SJSA1 (cell line): Measurements from ENCODE around the gene PARK7. TPM values are rescaled to one million over a fixed set of nuclear protein-coding genes. Genes with fewer than 3 reads are reported as not detected.

Experiments used
- DNase-seq, 2 experiments: peaks; one replicate each; pipeline ENCODE4 v3.0.0-alpha.2; 2015 to 2020; ENCODE audit warnings: low spot score in 2 of 2, low read depth in 1 of 2
- H3K27ac ChIP-seq: fragments of 250-450 bp; sonication (Bioruptor Pico); 2 replicates; pipeline ENCODE4 v1.5.1; 2020; ENCODE audit warnings: mild to moderate bottlenecking, moderate library complexity
- H3K27me3 ChIP-seq: fragments of 250-450 bp; sonication (Bioruptor Pico); replicated peaks from 2 replicates; pipeline ENCODE4 v1.5.1; 2020; ENCODE audit warnings: mild to moderate bottlenecking, moderate library complexity
- H3K36me3 ChIP-seq: fragments of 250-450 bp; sonication (Bioruptor Pico); 2 replicates; pipeline ENCODE4 v1.5.1; 2020; ENCODE audit warnings: mild to moderate bottlenecking
- H3K4me1 ChIP-seq: fragments of 250-450 bp; sonication (Bioruptor Pico); replicated peaks from 2 replicates; pipeline ENCODE4 v1.6.1; 2021; ENCODE audit warnings: mild to moderate bottlenecking
- H3K4me3 ChIP-seq: fragments of 250-450 bp; sonication (Bioruptor Pico); 2 replicates; pipeline ENCODE4 v1.5.1; 2020; ENCODE audit warnings: mild to moderate bottlenecking
- H3K9me3 ChIP-seq: fragments of 250-450 bp; sonication (Bioruptor Pico); replicated peaks from 2 replicates; pipeline ENCODE4 v1.5.1; 2020; ENCODE audit warnings: mild to moderate bottlenecking
- total RNA-seq: library from RNA; depleted of rRNA; stranded (reverse); fragments of >200 nt; shearing (Covaris generic); gene quantifications from 2 replicates; pipeline ENCODE4 v1.2.3, GENCODE V29; 2014

The PARK7 gene
- total RNA-seq, 1 experiment from 2014 or later, result 436 TPM

GRCh38 chr1:8002329-8002910 lies 40.9 kb downstream of the PARK7 start:
- Histone ChIP-seq H3K36me3 (peaks cover 12% of the 10 kb centered on the region), H3K27me3 (no peaks in the 10 kb centered on the region), H3K4me3 (no peak overlapping the region), H3K9me3 (no peaks in the 10 kb centered on the region), H3K27ac (no peak overlapping the region), H3K4me1 (peaks cover 33% of the 10 kb centered on the region)
- DNase-seq, result no peak

GRCh38 chr1:8002921-8003320 lies 41.4 kb downstream of the PARK7 start:
- no peak for DNase-seq
- no peak overlapping the region for H3K4me3 ChIP-seq
- H3K27ac ChIP-seq, result no peak overlapping the region

GRCh38 chr1:8003438-8004112 lies 42.1 kb downstream of the PARK7 start:
- no peaks in the 10 kb centered on the region for H3K27me3 ChIP-seq
- H3K36me3 ChIP-seq, result peaks cover 12% of the 10 kb centered on the region
- no peak overlapping the region for H3K4me3 ChIP-seq
- H3K4me1 ChIP-seq, result peaks cover 33% of the 10 kb centered on the region
- H3K9me3 ChIP-seq, result no peaks in the 10 kb centered on the region
- H3K27ac ChIP-seq, result peak overlapping the region; percentile 81; the same call in 1 of the 2 replicates
- DNase-seq, result no peak

More at GRCh38 chr1:8002921-8003320, 41.4 kb downstream of the PARK7 start:
- Histone ChIP-seq H3K4me1 (peaks cover 33% of the 10 kb centered on the region), H3K27me3 (no peaks in the 10 kb centered on the region), H3K36me3 (peaks cover 12% of the 10 kb centered on the region), H3K9me3 (no peaks in the 10 kb centered on the region)

GRCh38 chr1:8004113-8004802 lies 42.7 kb downstream of the PARK7 start:
- DNase-seq, result no peak
- Histone ChIP-seq H3K4me1 (peaks cover 33% of the 10 kb centered on the region), H3K27me3 (no peaks in the 10 kb centered on the region), H3K9me3 (no peaks in the 10 kb centered on the region), H3K4me3 (no peak overlapping the region), H3K27ac (peak overlapping the region; percentile 81), H3K36me3 (peaks cover 10% of the 10 kb centered on the region)

- Histone ChIP-seq H3K9me3 (no peaks in the 10 kb centered on the region), H3K4me1 (peaks cover 33% of the 10 kb centered on the region), H3K27ac (peak overlapping the region; percentile 81), H3K27me3 (no peaks in the 10 kb centered on the region), H3K4me3 (no peak overlapping the region), H3K36me3 (peaks cover 10% of the 10 kb centered on the region)
- peak; percentile 85 to 91 for DNase-seq
Measured at GRCh38 chr1:8004803-8005573, 43.5 kb downstream of the PARK7 start.

GRCh38 chr1:8006037-8006963 lies 44.8 kb downstream of the PARK7 start:
- no peak overlapping the region for H3K4me3 ChIP-seq
- H3K9me3 ChIP-seq, result no peaks in the 10 kb centered on the region
- H3K27ac ChIP-seq, result peak overlapping the region; percentile 81
- no peak for DNase-seq
- no peaks in the 10 kb centered on the region for H3K27me3 ChIP-seq
- H3K4me1 ChIP-seq, result peaks cover 33% of the 10 kb centered on the region
- peaks cover 23% of the 10 kb centered on the region for H3K36me3 ChIP-seq

GRCh38 chr1:8009043-8010002 lies 47.8 kb downstream of the PARK7 start:
- Histone ChIP-seq H3K9me3 (no peaks in the 10 kb centered on the region), H3K4me3 (no peak overlapping the region), H3K27ac (no peak overlapping the region), H3K27me3 (no peaks in the 10 kb centered on the region), H3K36me3 (peaks cover 47% of the 10 kb centered on the region), H3K4me1 (peaks cover 20% of the 10 kb centered on the region)
- no peak for DNase-seq

GRCh38 chr1:8010080-8010664 lies 48.7 kb downstream of the PARK7 start:
- H3K4me3 ChIP-seq, result no peak overlapping the region
- peaks cover 53% of the 10 kb centered on the region for H3K36me3 ChIP-seq
- H3K27me3 ChIP-seq, result no peaks in the 10 kb centered on the region
- no peak overlapping the region for H3K27ac ChIP-seq
- DNase-seq, result no peak
- H3K4me1 ChIP-seq, result peaks cover 20% of the 10 kb centered on the region
- no peaks in the 10 kb centered on the region for H3K9me3 ChIP-seq

GRCh38 chr1:8011016-8011415 lies 49.5 kb downstream of the PARK7 start:
- H3K4me3 ChIP-seq, result no peak overlapping the region
- DNase-seq, result no peak
- peaks cover 53% of the 10 kb centered on the region for H3K36me3 ChIP-seq
- H3K9me3 ChIP-seq, result no peaks in the 10 kb centered on the region
- H3K27me3 ChIP-seq, result no peaks in the 10 kb centered on the region
- peaks cover 20% of the 10 kb centered on the region for H3K4me1 ChIP-seq
- no peak overlapping the region for H3K27ac ChIP-seq

GRCh38 chr1:8011923-8012858 lies 50.7 kb downstream of the PARK7 start:
- Histone ChIP-seq H3K36me3 (peaks cover 49% of the 10 kb centered on the region), H3K4me1 (peaks cover 25% of the 10 kb centered on the region), H3K9me3 (no peaks in the 10 kb centered on the region), H3K27me3 (no peaks in the 10 kb centered on the region), H3K4me3 (no peak overlapping the region), H3K27ac (no peak overlapping the region)
- DNase-seq, result no peak

- no peak overlapping the region for H3K4me3 ChIP-seq
- H3K36me3 ChIP-seq, result peaks cover 49% of the 10 kb centered on the region
- no peak overlapping the region for H3K27ac ChIP-seq
- H3K9me3 ChIP-seq, result no peaks in the 10 kb centered on the region
- DNase-seq, result no peak
- H3K4me1 ChIP-seq, result peaks cover 33% of the 10 kb centered on the region
- no peaks in the 10 kb centered on the region for H3K27me3 ChIP-seq
Measured at GRCh38 chr1:8012955-8013354, 51.4 kb downstream of the PARK7 start.
